Left ventricle myocardium inferior (tissue), 1 donor: ENCODE measurements around the gene HBEGF. TPM values are rescaled to one million over a fixed set of nuclear protein-coding genes. Genes with fewer than 3 reads are reported as not detected.

Experiments used
- DNase-seq: peaks from one replicate; pipeline ENCODE4 v3.0.0-alpha.2; 2020
- H3K27ac ChIP-seq: fragments of 200-600 bp; replicated peaks from 2 replicates; pipeline ENCODE4 v1.8.0; 2021
- H3K27me3 ChIP-seq: fragments of 200-600 bp; 2 replicates; pipeline ENCODE4 v1.8.0; 2021; ENCODE audit warnings: low read depth
- H3K36me3 ChIP-seq: fragments of 200-600 bp; 2 replicates; pipeline ENCODE4 v1.8.0; 2021
- H3K4me1 ChIP-seq: fragments of 200-600 bp; 2 replicates; pipeline ENCODE4 v1.8.0; 2021
- H3K4me3 ChIP-seq: fragments of 200-600 bp; 2 replicates; pipeline ENCODE4 v1.8.0; 2021; ENCODE audit warnings: mild to moderate bottlenecking, moderate library complexity
- H3K9me3 ChIP-seq: fragments of 200-600 bp; replicated peaks from 2 replicates; pipeline ENCODE4 v1.8.0; 2021
- intact Hi-C: fragments of 100-400 bp; cut with micrococcal nuclease; formaldehyde crosslinking; loops from one replicate; pipeline ENCODE4 v1.11.0; 2022
- total RNA-seq: library from RNA; stranded (reverse); fragmentation: NEBNext Ultra II Directional; extraction: Animal tissue kit (Norgen Biotek cat#: 25700); gene quantifications from one replicate; pipeline ENCODE4 v1.2.1, GENCODE V29; 2021
- TF ChIP-seq, protein P1 (sequence below): fragments of 200-600 bp; IDR thresholded peaks from 2 replicates; pipeline ENCODE4 v1.8.0; 2021; ENCODE audit warnings: antibody characterized with exemption, mild to moderate bottlenecking, borderline replicate concordance
- donor health status: DM: no; HTN: yes; CAD: no; lungs with severe emphysema.

HBEGF gene
- total RNA-seq, 1 donor from 2014 or later: 27.2 TPM

GRCh38 chr5:140383300-140383699 lies 36.9 kb upstream of the HBEGF start:
- intact Hi-C loops: no loop called here
- no peak for DNase-seq
- H3K27ac ChIP-seq: no peak overlapping the region
- TF ChIP-seq, protein P1, sequence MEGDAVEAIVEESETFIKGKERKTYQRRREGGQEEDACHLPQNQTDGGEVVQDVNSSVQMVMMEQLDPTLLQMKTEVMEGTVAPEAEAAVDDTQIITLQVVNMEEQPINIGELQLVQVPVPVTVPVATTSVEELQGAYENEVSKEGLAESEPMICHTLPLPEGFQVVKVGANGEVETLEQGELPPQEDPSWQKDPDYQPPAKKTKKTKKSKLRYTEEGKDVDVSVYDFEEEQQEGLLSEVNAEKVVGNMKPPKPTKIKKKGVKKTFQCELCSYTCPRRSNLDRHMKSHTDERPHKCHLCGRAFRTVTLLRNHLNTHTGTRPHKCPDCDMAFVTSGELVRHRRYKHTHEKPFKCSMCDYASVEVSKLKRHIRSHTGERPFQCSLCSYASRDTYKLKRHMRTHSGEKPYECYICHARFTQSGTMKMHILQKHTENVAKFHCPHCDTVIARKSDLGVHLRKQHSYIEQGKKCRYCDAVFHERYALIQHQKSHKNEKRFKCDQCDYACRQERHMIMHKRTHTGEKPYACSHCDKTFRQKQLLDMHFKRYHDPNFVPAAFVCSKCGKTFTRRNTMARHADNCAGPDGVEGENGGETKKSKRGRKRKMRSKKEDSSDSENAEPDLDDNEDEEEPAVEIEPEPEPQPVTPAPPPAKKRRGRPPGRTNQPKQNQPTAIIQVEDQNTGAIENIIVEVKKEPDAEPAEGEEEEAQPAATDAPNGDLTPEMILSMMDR: no peak
- no peak overlapping the region for H3K4me3 ChIP-seq
- no peaks in the 10 kb centered on the region for H3K4me1 ChIP-seq
- H3K9me3 ChIP-seq: no peaks in the 10 kb centered on the region
- H3K27me3 ChIP-seq: no peaks in the 10 kb centered on the region
- no peaks in the 10 kb centered on the region for H3K36me3 ChIP-seq

GRCh38 chr5:140382866-140383265 lies 36.5 kb upstream of the HBEGF start:
- H3K27ac ChIP-seq: no peak overlapping the region
- intact Hi-C loops: no loop called here
- no peaks in the 10 kb centered on the region for H3K36me3 ChIP-seq
- no peak for DNase-seq
- H3K27me3 ChIP-seq: no peaks in the 10 kb centered on the region
- H3K9me3 ChIP-seq: no peaks in the 10 kb centered on the region
- no peaks in the 10 kb centered on the region for H3K4me1 ChIP-seq
- no peak overlapping the region for H3K4me3 ChIP-seq
- TF ChIP-seq, protein P1: no peak

GRCh38 chr5:140381972-140382371 lies 35.6 kb upstream of the HBEGF start:
- Histone ChIP-seq H3K4me3 (no peak overlapping the region), H3K4me1 (no peaks in the 10 kb centered on the region), H3K9me3 (no peaks in the 10 kb centered on the region), H3K27me3 (no peaks in the 10 kb centered on the region), H3K27ac (no peak overlapping the region), H3K36me3 (no peaks in the 10 kb centered on the region)
- TF ChIP-seq, protein P1: no peak
- no peak for DNase-seq
- intact Hi-C loops: no loop called here

- H3K9me3 ChIP-seq: no peaks in the 10 kb centered on the region
- H3K27me3 ChIP-seq: no peaks in the 10 kb centered on the region
- H3K36me3 ChIP-seq: no peaks in the 10 kb centered on the region
- no peak overlapping the region for H3K4me3 ChIP-seq
- TF ChIP-seq, protein P1: no peak
- intact Hi-C loops: no loop called here
- no peak overlapping the region for H3K27ac ChIP-seq
- no peak for DNase-seq
- no peaks in the 10 kb centered on the region for H3K4me1 ChIP-seq
These were observed 34.9 kb upstream of the HBEGF start for GRCh38 chr5:140381351-140381750.

GRCh38 chr5:140372971-140373487 lies 26.6 kb upstream of the HBEGF start:
- intact Hi-C loops: loop anchor here (10.0 kb wide), 1 partner anchor 352 kb away; no protein-coding TSS in a partner anchor
- Histone ChIP-seq H3K27me3 (no peaks in the 10 kb centered on the region), H3K4me3 (no peak overlapping the region), H3K9me3 (no peaks in the 10 kb centered on the region), H3K4me1 (peaks cover 9% of the 10 kb centered on the region), H3K27ac (peak overlapping the region; percentile 30), H3K36me3 (no peaks in the 10 kb centered on the region)
- TF ChIP-seq, protein P1: peak; percentile 93
- DNase-seq: peak; percentile 73
